Germinal center (tissue), 1 donor: ENCODE measurements around the gene OR9Q1.
"Not testable (repeated sequence)": the region's sequence is repeated elsewhere in the genome, so short reads cannot be mapped to it uniquely, and the experiment has no call there.

Experiments used
- DNase-seq: peaks from one replicate; pipeline ENCODE4 v3.0.0; 2012; ENCODE audit warnings: mixed read lengths, low spot score

Gene OR9Q1

GRCh38 chr11:58133309-58134076 lies 109.8 kb downstream of the OR9Q1 start:
- DNase-seq: no peak

GRCh38 chr11:58134151-58134550 lies 110.5 kb downstream of the OR9Q1 start:
- no peak for DNase-seq

- DNase-seq: no peak
Observed at GRCh38 chr11:58135171-58135570, 111.5 kb downstream of the OR9Q1 start.

GRCh38 chr11:58142761-58143160 lies 119.1 kb downstream of the OR9Q1 start:
- no peak for DNase-seq

GRCh38 chr11:58152781-58153180 lies 129.1 kb downstream of the OR9Q1 start:
- DNase-seq: no peak

GRCh38 chr11:58164389-58164788 lies 140.7 kb downstream of the OR9Q1 start:
- no peak for DNase-seq

- DNase-seq: no peak
Observed at GRCh38 chr11:58164990-58165389, 141.3 kb downstream of the OR9Q1 start.

GRCh38 chr11:58165504-58166106 lies 141.9 kb downstream of the OR9Q1 start:
- DNase-seq: no peak

GRCh38 chr11:58177409-58178054 lies 153.9 kb downstream of the OR9Q1 start:
- no peak for DNase-seq

- DNase-seq: no peak
Observed at GRCh38 chr11:58178444-58178843, 154.8 kb downstream of the OR9Q1 start.

GRCh38 chr11:58179648-58180047 lies 156.0 kb downstream of the OR9Q1 start:
- no peak for DNase-seq

- no peak for DNase-seq
Observed at GRCh38 chr11:58186938-58187337, 163.3 kb downstream of the OR9Q1 start.

- no peak for DNase-seq
Observed at GRCh38 chr11:58188770-58189169, 165.1 kb downstream of the OR9Q1 start, which contains the start of gene OR9Q2. OR9Q2 (plus strand) TSS chr11:58189070; CDS start chr11:58190491, 1,421 bp downstream.

- DNase-seq: no peak
Observed at GRCh38 chr11:58192229-58192628, 168.5 kb downstream of the OR9Q1 start.

GRCh38 chr11:58193391-58193790 lies 169.7 kb downstream of the OR9Q1 start:
- DNase-seq: no peak

GRCh38 chr11:58195939-58196338 lies 172.3 kb downstream of the OR9Q1 start:
- no peak for DNase-seq

GRCh38 chr11:58199271-58199670 lies 175.6 kb downstream of the OR9Q1 start:
- DNase-seq: no peak

- DNase-seq: no peak
Observed at GRCh38 chr11:58204042-58204441, 180.4 kb downstream of the OR9Q1 start, which contains the start of gene OR1S2. OR1S2 (minus strand) TSS chr11:58204142; CDS start chr11:58204142, 0 bp downstream.

GRCh38 chr11:58212420-58212819 lies 188.7 kb downstream of the OR9Q1 start, which contains the start of gene OR1S1:
OR1S1 (plus strand) TSS chr11:58212720.
- DNase-seq: not testable (repeated sequence)

GRCh38 chr11:58216476-58216875 lies 192.8 kb downstream of the OR9Q1 start:
- DNase-seq: no peak

- DNase-seq: no peak
Observed at GRCh38 chr11:58222721-58223120, 199.0 kb downstream of the OR9Q1 start.

GRCh38 chr11:58227956-58228615 lies 204.4 kb downstream of the OR9Q1 start:
- DNase-seq: no peak
